ENCODE measurements around the gene SLC38A2. TPM values are rescaled to one million over a fixed set of nuclear protein-coding genes. Genes with fewer than 3 reads are reported as not detected.

Gene SLC38A2
- total RNA-seq, 4 donors from 2014 or later = 632 to 1,386 (median 819) TPM

DNA sequence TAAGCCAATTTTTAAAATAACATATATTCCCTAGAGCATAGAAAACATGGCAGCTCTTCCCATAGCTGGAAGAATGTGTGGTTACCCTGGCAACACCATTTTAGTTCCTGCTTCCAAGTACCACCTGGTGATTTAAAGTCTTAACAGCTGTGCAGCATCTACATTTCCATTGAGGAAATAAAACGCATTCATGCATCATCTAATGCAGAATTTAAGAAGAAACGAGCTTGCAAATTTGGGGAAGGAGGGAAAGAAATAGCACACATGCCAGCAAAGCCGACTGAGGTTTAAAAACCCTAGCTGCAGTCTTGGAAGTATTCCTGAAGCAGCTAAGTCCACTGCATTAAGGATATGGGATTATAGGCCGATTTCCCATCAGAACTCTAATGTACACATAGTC is 22.8 kb upstream of the SLC38A2 start:
- 67% methylated on average over 4 of the region's 4 CpGs for WGBS
- H3K9me3 ChIP-seq = no peaks in the 10 kb centered on the region
- H3K4me1 ChIP-seq = peaks cover 29% of the 10 kb centered on the region
- no peak for DNase-seq (ENCODE audit: low spot score in 2 of 2)
- no peak overlapping the region for H3K4me3 ChIP-seq
- no peaks in the 10 kb centered on the region for H3K27me3 ChIP-seq
- no peak overlapping the region for H3K27ac ChIP-seq
- no peaks in the 10 kb centered on the region for H3K36me3 ChIP-seq
- TF ChIP-seq POLR2AphosphoS5 (IDR thresholded peaks at IDR 0.05) (no peak), CTCF (IDR thresholded peaks at IDR 0.05) (no peak), EP300 (IDR thresholded peaks at IDR 0.05) (no peak), POLR2A (IDR thresholded peaks at IDR 0.05) (no peak)

GRCh38 chr12:46391630-46392029 is 19.1 kb upstream of the SLC38A2 start:
- no peak overlapping the region for H3K4me3 ChIP-seq
- no peak for DNase-seq (ENCODE audit: low spot score in 2 of 2)
- H3K9me3 ChIP-seq = no peaks in the 10 kb centered on the region
- no peaks in the 10 kb centered on the region for H3K27me3 ChIP-seq
- WGBS = 50% methylated on average over 1 of the region's 1 CpG
- no peaks in the 10 kb centered on the region for H3K36me3 ChIP-seq
- peak overlapping the region; percentile 6 for H3K27ac ChIP-seq
- no peak for TF ChIP-seq POLR2AphosphoS5 (IDR thresholded peaks at IDR 0.05)
- H3K4me1 ChIP-seq = peaks cover 61% of the 10 kb centered on the region

- no peak for DNase-seq (ENCODE audit: low spot score in 2 of 2)
- peaks cover 68% of the 10 kb centered on the region for H3K4me1 ChIP-seq
- H3K27ac ChIP-seq = peak overlapping the region; percentile 47
- TF ChIP-seq POLR2AphosphoS5 (IDR thresholded peaks at IDR 0.05) (no peak), POLR2A (IDR thresholded peaks at IDR 0.05) (no peak), EP300 (IDR thresholded peaks at IDR 0.05) (no peak), CTCF (IDR thresholded peaks at IDR 0.05) (no peak)
- H3K36me3 ChIP-seq = no peaks in the 10 kb centered on the region
- H3K27me3 ChIP-seq = no peaks in the 10 kb centered on the region
- no peaks in the 10 kb centered on the region for H3K9me3 ChIP-seq
- H3K4me3 ChIP-seq = no peak overlapping the region
- 77% methylated on average over 4 of the region's 4 CpGs for whole genome bisulfite sequencing
Observed at GRCh38 chr12:46390881-46391280, 18.3 kb upstream of the SLC38A2 start.

- Histone ChIP-seq H3K4me3 (no peak overlapping the region), H3K27ac (peak overlapping the region; percentile 47), H3K27me3 (no peaks in the 10 kb centered on the region), H3K36me3 (no peaks in the 10 kb centered on the region), H3K4me1 (peaks cover 74% of the 10 kb centered on the region), H3K9me3 (no peaks in the 10 kb centered on the region)
- 73% methylated on average over 1 of the region's 1 CpG for WGBS
- TF ChIP-seq CTCF (IDR thresholded peaks at IDR 0.05) (no peak), POLR2A (IDR thresholded peaks at IDR 0.05) (no peak), POLR2AphosphoS5 (IDR thresholded peaks at IDR 0.05) (no peak), EP300 (IDR thresholded peaks at IDR 0.05) (no peak)
- no peak for DNase-seq (ENCODE audit: low spot score in 2 of 2)
Observed at GRCh38 chr12:46390304-46390703, 17.7 kb upstream of the SLC38A2 start.

GRCh38 chr12:46389031-46389616 is 16.6 kb upstream of the SLC38A2 start:
- TF ChIP-seq EP300 (IDR thresholded peaks at IDR 0.05) (peak; percentile 23), POLR2A (IDR thresholded peaks at IDR 0.05) (no peak), POLR2AphosphoS5 (IDR thresholded peaks at IDR 0.05) (peak in 2 of 3 donors; percentile 67 to 83), CTCF (IDR thresholded peaks at IDR 0.05) (no peak)
- DNase-seq (ENCODE audit: low spot score in 2 of 2) = no peak
- no peaks in the 10 kb centered on the region for H3K36me3 ChIP-seq
- 62% methylated on average over 2 of the region's 2 CpGs for WGBS
- H3K27ac ChIP-seq = peak overlapping the region; percentile 49
- no peaks in the 10 kb centered on the region for H3K9me3 ChIP-seq
- H3K27me3 ChIP-seq = no peaks in the 10 kb centered on the region
- H3K4me3 ChIP-seq = no peak overlapping the region
- H3K4me1 ChIP-seq = peaks cover 86% of the 10 kb centered on the region
